ENCODE data around the gene KLF13.

Gene KLF13

GRCh38 chr15:31302029-31302657 is 24.5 kb upstream of the KLF13 start:
- Histone ChIP-seq H3K27me3 (ENCODE audit: control insufficient read depth, low read length) (no peaks in the 10 kb centered on the region), H3F3A (ENCODE audit: control insufficient read depth, insufficient read depth) (peaks cover 16% of the 10 kb centered on the region), H3K9me2 (replicated peaks; ENCODE audit: control insufficient read depth, low read length) (no peaks in the 10 kb centered on the region), H3K9me3 (ENCODE audit: control insufficient read depth, insufficient read depth, low read length) (no peaks in the 10 kb centered on the region), H3K4me3 (ENCODE audit: low read length) (peak overlapping the region; percentile 68), H3K4me1 (ENCODE audit: control insufficient read depth, low read length) (peaks cover 93% of the 10 kb centered on the region), H3K79me2 (ENCODE audit: control insufficient read depth, low read length) (0 out of 2 replicates have a peak, but pooled peaks cover 5% of the 10 kb centered on the region), H3K36me3 (ENCODE audit: control insufficient read depth, low read length) (no peaks in the 10 kb centered on the region), H3K4me2 (ENCODE audit: low read length) (peak overlapping the region; percentile 93), H4K20me1 (ENCODE audit: control insufficient read depth, insufficient read depth, low read depth, low read length) (no peaks in the 10 kb centered on the region), H3K27ac (ENCODE audit: low read depth, low read length) (peak overlapping the region; percentile 91)
- TF ChIP-seq EZH2phosphoT487 (IDR thresholded peaks at IDR 0.05; ENCODE audit: borderline replicate concordance, low read length) (no peak), CTCF (IDR thresholded peaks at IDR 0.05; ENCODE audit: low read depth, low read length, poor library complexity, severe bottlenecking) (no peak)

GRCh38 chr15:31302778-31303725 is 23.6 kb upstream of the KLF13 start:
- TF ChIP-seq EZH2phosphoT487 (IDR thresholded peaks at IDR 0.05; ENCODE audit: borderline replicate concordance, low read length) = no peak
- TF ChIP-seq CTCF (IDR thresholded peaks at IDR 0.05; ENCODE audit: low read depth, low read length, poor library complexity, severe bottlenecking) = peak; percentile 87
- H4K20me1 ChIP-seq (ENCODE audit: control insufficient read depth, insufficient read depth, low read depth, low read length) = no peaks in the 10 kb centered on the region
- no peaks in the 10 kb centered on the region for H3K36me3 ChIP-seq (ENCODE audit: control insufficient read depth, low read length)
- no peaks in the 10 kb centered on the region for H3K9me3 ChIP-seq (ENCODE audit: control insufficient read depth, insufficient read depth, low read length)
- H3K27ac ChIP-seq (ENCODE audit: low read depth, low read length) = peak overlapping the region; percentile 91
- peaks cover 25% of the 10 kb centered on the region for H3F3A ChIP-seq (ENCODE audit: control insufficient read depth, insufficient read depth)
- no peaks in the 10 kb centered on the region for H3K27me3 ChIP-seq (ENCODE audit: control insufficient read depth, low read length)
- H3K4me2 ChIP-seq (ENCODE audit: low read length) = peak overlapping the region; percentile 93
- peak overlapping the region; percentile 68 for H3K4me3 ChIP-seq (ENCODE audit: low read length)
- H3K79me2 ChIP-seq (ENCODE audit: control insufficient read depth, low read length) = 0 out of 2 replicates have a peak, but pooled peaks cover 5% of the 10 kb centered on the region
- H3K4me1 ChIP-seq (ENCODE audit: control insufficient read depth, low read length) = peaks cover 96% of the 10 kb centered on the region
- no peaks in the 10 kb centered on the region for H3K9me2 ChIP-seq (replicated peaks; ENCODE audit: control insufficient read depth, low read length)

- peak overlapping the region; percentile 68 for H3K4me3 ChIP-seq (ENCODE audit: low read length)
Measured at GRCh38 chr15:31303726-31304648, 22.6 kb upstream of the KLF13 start.

More at GRCh38 chr15:31303726-31304648, 22.6 kb upstream of the KLF13 start:
- Histone ChIP-seq H3F3A (ENCODE audit: control insufficient read depth, insufficient read depth) (peaks cover 30% of the 10 kb centered on the region), H3K9me2 (replicated peaks; ENCODE audit: control insufficient read depth, low read length) (no peaks in the 10 kb centered on the region), H3K4me1 (ENCODE audit: control insufficient read depth, low read length) (peaks cover 96% of the 10 kb centered on the region), H4K20me1 (ENCODE audit: control insufficient read depth, insufficient read depth, low read depth, low read length) (no peaks in the 10 kb centered on the region), H3K27me3 (ENCODE audit: control insufficient read depth, low read length) (no peaks in the 10 kb centered on the region), H3K9me3 (ENCODE audit: control insufficient read depth, insufficient read depth, low read length) (no peaks in the 10 kb centered on the region), H3K79me2 (ENCODE audit: control insufficient read depth, low read length) (0 out of 2 replicates have a peak, but pooled peaks cover 5% of the 10 kb centered on the region), H3K36me3 (ENCODE audit: control insufficient read depth, low read length) (no peaks in the 10 kb centered on the region), H3K27ac (ENCODE audit: low read depth, low read length) (peak overlapping the region; percentile 91), H3K4me2 (ENCODE audit: low read length) (peak overlapping the region; percentile 93)
- no peak for TF ChIP-seq EZH2phosphoT487 (IDR thresholded peaks at IDR 0.05; ENCODE audit: borderline replicate concordance, low read length)
- TF ChIP-seq CTCF (IDR thresholded peaks at IDR 0.05; ENCODE audit: low read depth, low read length, poor library complexity, severe bottlenecking) = no peak
